ENCODE measurements around the gene CCT2. TPM values are rescaled to one million over a fixed set of nuclear protein-coding genes. Genes with fewer than 3 reads are reported as not detected.

Gene CCT2
- total and polyA plus RNA-seq, 2 donors (not counting 1 experiment from before 2014, with no cell fraction given), result 174 to 178 TPM

DNA sequence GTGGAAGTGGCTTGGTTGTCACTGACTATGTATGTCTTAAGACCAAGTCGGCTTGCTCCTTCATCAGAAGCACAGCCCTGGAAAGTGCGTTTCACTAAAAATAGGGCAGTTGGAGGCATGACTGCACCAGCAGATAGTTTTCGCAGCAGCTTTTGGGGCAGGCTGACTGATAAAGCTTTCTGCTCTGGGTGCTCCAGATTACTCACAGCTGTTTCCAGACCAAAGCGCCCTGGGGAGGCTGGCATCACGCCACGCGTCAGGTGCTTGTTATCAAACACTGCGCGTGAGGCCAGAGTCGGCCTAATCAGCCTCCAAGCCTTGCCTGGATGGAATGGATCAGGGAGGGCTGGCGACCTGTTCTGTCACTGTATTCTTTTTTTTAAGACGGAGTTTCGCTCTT is 38.7 kb downstream of the CCT2 start:
- Histone ChIP-seq H3K36me3 (ENCODE audit: control insufficient read depth, insufficient read depth, low read length) (no peaks in the 10 kb centered on the region), H3K4me2 (ENCODE audit: extremely low read depth, insufficient read depth, low read length) (no peak overlapping the region), H3K27ac (ENCODE audit: insufficient read depth, low read length) (no peak overlapping the region), H3K27me3 (ENCODE audit: control insufficient read depth, insufficient read depth, low read length) (peaks cover 9% of the 10 kb centered on the region), H3K9ac (ENCODE audit: insufficient read depth, low read length) (no peak overlapping the region), H3K79me2 (ENCODE audit: control insufficient read depth, insufficient read depth, low read length) (no peaks in the 10 kb centered on the region), H3K9me3 (ENCODE audit: control insufficient read depth, insufficient read depth, low read depth, low read length) (no peaks in the 10 kb centered on the region), H4K20me1 (ENCODE audit: control insufficient read depth, extremely low read depth, insufficient read depth, low read length) (no peaks in the 10 kb centered on the region), H3K4me3 (replicated peaks in 1 of 4; ENCODE audit: control extremely low read depth in 1 of 4, insufficient read depth in 1 of 4, low read depth in 3 of 4, low read length in 4 of 4) (no peak overlapping the region), H2AFZ (ENCODE audit: low read length) (no peak overlapping the region), H3K4me1 (ENCODE audit: control insufficient read depth, extremely low read depth, insufficient read depth, low read length) (no peaks in the 10 kb centered on the region)
- no peak for TF ChIP-seq EZH2 (IDR thresholded peaks at IDR 0.05; ENCODE audit: low read length, missing control alignments)
- TF ChIP-seq, protein P1, sequence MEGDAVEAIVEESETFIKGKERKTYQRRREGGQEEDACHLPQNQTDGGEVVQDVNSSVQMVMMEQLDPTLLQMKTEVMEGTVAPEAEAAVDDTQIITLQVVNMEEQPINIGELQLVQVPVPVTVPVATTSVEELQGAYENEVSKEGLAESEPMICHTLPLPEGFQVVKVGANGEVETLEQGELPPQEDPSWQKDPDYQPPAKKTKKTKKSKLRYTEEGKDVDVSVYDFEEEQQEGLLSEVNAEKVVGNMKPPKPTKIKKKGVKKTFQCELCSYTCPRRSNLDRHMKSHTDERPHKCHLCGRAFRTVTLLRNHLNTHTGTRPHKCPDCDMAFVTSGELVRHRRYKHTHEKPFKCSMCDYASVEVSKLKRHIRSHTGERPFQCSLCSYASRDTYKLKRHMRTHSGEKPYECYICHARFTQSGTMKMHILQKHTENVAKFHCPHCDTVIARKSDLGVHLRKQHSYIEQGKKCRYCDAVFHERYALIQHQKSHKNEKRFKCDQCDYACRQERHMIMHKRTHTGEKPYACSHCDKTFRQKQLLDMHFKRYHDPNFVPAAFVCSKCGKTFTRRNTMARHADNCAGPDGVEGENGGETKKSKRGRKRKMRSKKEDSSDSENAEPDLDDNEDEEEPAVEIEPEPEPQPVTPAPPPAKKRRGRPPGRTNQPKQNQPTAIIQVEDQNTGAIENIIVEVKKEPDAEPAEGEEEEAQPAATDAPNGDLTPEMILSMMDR (conservative IDR thresholded peaks at IDR 0.05 in 1 of 2, IDR thresholded peaks at IDR 0.05 in 1 of 2; ENCODE audit: low read depth in 1 of 2, low read length in 2 of 2), result no peak
- DNase-seq (ENCODE audit: low read depth in 2 of 2), result no peak

DNA sequence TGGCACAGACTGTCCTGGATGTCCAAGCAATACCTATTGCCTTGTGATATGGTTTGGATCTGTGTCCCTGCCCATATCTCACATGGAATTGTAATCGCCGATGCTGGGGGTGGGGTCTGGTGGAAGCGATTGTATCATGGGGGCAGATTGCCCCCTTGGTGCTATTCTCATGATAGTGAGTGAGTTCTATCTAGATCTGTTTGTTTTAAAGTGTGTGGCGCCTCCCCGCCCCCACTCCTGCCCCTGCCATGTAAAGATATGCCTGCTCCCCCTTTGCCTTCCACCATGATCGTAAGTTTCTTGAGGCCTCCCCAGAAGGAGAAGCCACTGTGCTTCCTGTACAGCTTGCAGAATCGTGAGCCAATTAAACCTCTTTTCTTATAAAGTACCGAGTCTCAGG is 42.2 kb downstream of the CCT2 start:
- Histone ChIP-seq H3K27me3 (ENCODE audit: control insufficient read depth, insufficient read depth, low read length) (peaks cover 3% of the 10 kb centered on the region), H3K9ac (ENCODE audit: insufficient read depth, low read length) (no peak overlapping the region), H3K27ac (ENCODE audit: insufficient read depth, low read length) (no peak overlapping the region), H4K20me1 (ENCODE audit: control insufficient read depth, extremely low read depth, insufficient read depth, low read length) (no peaks in the 10 kb centered on the region), H3K4me3 (replicated peaks in 1 of 4; ENCODE audit: control extremely low read depth in 1 of 4, insufficient read depth in 1 of 4, low read depth in 3 of 4, low read length in 4 of 4) (no peak overlapping the region), H2AFZ (ENCODE audit: low read length) (no peak overlapping the region), H3K36me3 (ENCODE audit: control insufficient read depth, insufficient read depth, low read length) (no peaks in the 10 kb centered on the region), H3K9me3 (ENCODE audit: control insufficient read depth, insufficient read depth, low read depth, low read length) (no peaks in the 10 kb centered on the region), H3K4me1 (ENCODE audit: control insufficient read depth, extremely low read depth, insufficient read depth, low read length) (no peaks in the 10 kb centered on the region), H3K79me2 (ENCODE audit: control insufficient read depth, insufficient read depth, low read length) (no peaks in the 10 kb centered on the region), H3K4me2 (ENCODE audit: extremely low read depth, insufficient read depth, low read length) (no peak overlapping the region)
- DNase-seq (ENCODE audit: low read depth in 2 of 2), result no peak
- TF ChIP-seq, protein P1 (conservative IDR thresholded peaks at IDR 0.05 in 1 of 2, IDR thresholded peaks at IDR 0.05 in 1 of 2; ENCODE audit: low read depth in 1 of 2, low read length in 2 of 2), result no peak
- TF ChIP-seq EZH2 (IDR thresholded peaks at IDR 0.05; ENCODE audit: low read length, missing control alignments), result no peak

DNA sequence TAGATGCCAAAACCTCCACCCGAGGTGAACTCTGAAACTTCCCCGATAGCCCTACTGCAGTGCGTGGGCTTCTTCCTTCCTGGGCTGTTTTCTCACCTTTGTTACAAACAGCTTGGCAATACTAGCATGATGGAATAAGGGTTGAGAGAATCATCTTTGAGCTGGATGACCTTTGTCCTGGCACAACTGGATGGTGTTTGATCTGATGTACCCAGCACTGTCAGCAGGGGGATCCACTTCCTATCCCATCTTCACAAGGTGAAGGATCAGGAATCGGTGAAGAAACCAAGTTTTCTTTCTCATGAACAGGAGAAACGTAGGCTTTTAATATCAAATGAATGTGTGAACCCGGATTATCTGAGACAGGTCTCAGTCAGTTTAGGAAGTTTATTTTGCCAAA is 44.9 kb downstream of the CCT2 start:
- no peak for DNase-seq (ENCODE audit: low read depth in 2 of 2)
- H3K4me1 ChIP-seq (ENCODE audit: control insufficient read depth, extremely low read depth, insufficient read depth, low read length), result no peaks in the 10 kb centered on the region

More for the DNA sequence above, 44.9 kb downstream of the CCT2 start:
- H4K20me1 ChIP-seq (ENCODE audit: control insufficient read depth, extremely low read depth, insufficient read depth, low read length), result no peaks in the 10 kb centered on the region
- no peaks in the 10 kb centered on the region for H3K36me3 ChIP-seq (ENCODE audit: control insufficient read depth, insufficient read depth, low read length)
- H3K4me2 ChIP-seq (ENCODE audit: extremely low read depth, insufficient read depth, low read length), result no peak overlapping the region
- H3K9ac ChIP-seq (ENCODE audit: insufficient read depth, low read length), result no peak overlapping the region
- peaks cover 3% of the 10 kb centered on the region for H3K27me3 ChIP-seq (ENCODE audit: control insufficient read depth, insufficient read depth, low read length)
- H3K79me2 ChIP-seq (ENCODE audit: control insufficient read depth, insufficient read depth, low read length), result no peaks in the 10 kb centered on the region
- no peak overlapping the region for H3K27ac ChIP-seq (ENCODE audit: insufficient read depth, low read length)
- TF ChIP-seq EZH2 (IDR thresholded peaks at IDR 0.05; ENCODE audit: low read length, missing control alignments), result no peak
- TF ChIP-seq, protein P1 (conservative IDR thresholded peaks at IDR 0.05 in 1 of 2, IDR thresholded peaks at IDR 0.05 in 1 of 2; ENCODE audit: low read depth in 1 of 2, low read length in 2 of 2), result peak; percentile 21 to 28
- no peaks in the 10 kb centered on the region for H3K9me3 ChIP-seq (ENCODE audit: control insufficient read depth, insufficient read depth, low read depth, low read length)
- no peak overlapping the region for H3K4me3 ChIP-seq (replicated peaks in 1 of 4; ENCODE audit: control extremely low read depth in 1 of 4, insufficient read depth in 1 of 4, low read depth in 3 of 4, low read length in 4 of 4)
- H2AFZ ChIP-seq (ENCODE audit: low read length), result no peak overlapping the region
